ENCODE results near the gene ODAD3. TPM values are rescaled to one million over a fixed set of nuclear protein-coding genes. Genes with fewer than 3 reads are reported as not detected.

Gene ODAD3
- total RNA-seq, 2 experiments from 2014 or later: not detected

DNA sequence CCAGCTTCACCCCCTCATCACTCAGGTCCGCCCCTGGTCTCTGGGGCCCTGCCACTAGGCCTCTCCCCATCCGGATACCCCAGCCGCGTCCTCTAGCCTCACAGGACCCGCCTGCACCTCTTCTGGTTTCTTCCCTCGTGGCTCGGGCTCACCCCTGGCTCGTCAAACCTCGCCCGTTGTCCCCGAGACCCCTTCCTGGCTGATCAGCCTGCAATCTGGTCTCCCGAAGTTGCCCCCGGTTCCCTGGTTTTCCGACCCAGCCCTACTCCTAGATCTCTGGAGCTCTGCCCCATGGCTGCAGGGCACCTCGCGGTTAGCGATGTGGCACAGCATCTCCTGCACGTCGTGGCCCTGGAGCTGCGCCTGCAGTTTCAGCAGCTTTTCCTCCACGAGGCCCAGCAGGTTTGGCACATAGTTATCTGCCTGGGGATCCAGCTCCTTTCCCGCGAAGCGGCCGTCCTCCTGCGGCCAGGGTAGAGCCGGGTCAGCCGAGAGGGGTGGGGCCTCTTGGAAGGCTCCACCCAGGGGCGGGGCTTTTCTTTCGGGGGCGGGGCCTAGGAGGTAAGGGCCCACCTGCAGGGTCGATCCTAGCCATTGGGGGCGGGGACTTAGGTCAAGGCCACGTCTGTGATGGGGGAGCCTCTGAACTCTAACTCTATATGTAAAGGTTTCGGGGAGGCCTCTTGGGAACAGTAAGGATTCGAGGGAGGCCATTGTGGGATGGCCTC is 13.4 kb downstream of the ODAD3 start:
- DNase-seq: peak in 9 of 14 experiments; percentile 16 to 66 (median 31)
- ChIA-PET POLR2A (interaction anchor here (1.0 to 3.0 kb wide), 6 partner anchors 13 to 61 kb away, joined by 3 to 19 read pairs (median 11); partner anchors contain the start of genes EPOR, ODAD3, PRKCSH and SWSAP1), CTCF (interaction anchor here (2.0 to 2.4 kb wide), 2 partner anchors 14 to 40 kb away, joined by 12 to 20 read pairs; partner anchors contain the start of genes ODAD3 and PRKCSH)
- Histone ChIP-seq H3K9me3 (ENCODE audit: control insufficient read depth in 1 of 2, insufficient read depth in 1 of 2, low read length in 2 of 2) (peaks cover 0 to 36% of the 10 kb centered on the region in 2 experiments), H3K36me3 (ENCODE audit: insufficient read depth, low read length) (no peaks in the 10 kb centered on the region), H3K27ac (ENCODE audit: low read depth in 1 of 2, low read length in 2 of 2) (no peak overlapping the region), H3K4me3 (ENCODE audit: low read length) (peak overlapping the region; percentile 37), H3K27me3 (ENCODE audit: control insufficient read depth in 1 of 2, insufficient read depth in 2 of 2, low read length in 2 of 2) (peaks cover 51 to 57% of the 10 kb centered on the region in 2 experiments), H3K4me1 (ENCODE audit: insufficient read depth, low read length) (peaks cover 52% of the 10 kb centered on the region)
- Mint-ChIP-seq H3K36me3 (ENCODE audit: low read depth) (no peaks in the 10 kb centered on the region), H3K4me1 (ENCODE audit: low read depth) (peaks cover 43% of the 10 kb centered on the region), H3K9me3 (no peaks in the 10 kb centered on the region), H3K4me3 (peak overlapping the region; percentile 51), H3K27me3 (peaks cover 70% of the 10 kb centered on the region), H3K27ac (no peak overlapping the region)
- peak; percentile 44 for ATAC-seq (ENCODE audit: poor library complexity)
- intact Hi-C loops (cut with DNase I, micrococcal nuclease): loop anchor here in 1 of 2 experiments (2.0 kb wide), 1 partner anchor 41 kb away; no protein-coding TSS in a partner anchor
- TF ChIP-seq, protein P1, sequence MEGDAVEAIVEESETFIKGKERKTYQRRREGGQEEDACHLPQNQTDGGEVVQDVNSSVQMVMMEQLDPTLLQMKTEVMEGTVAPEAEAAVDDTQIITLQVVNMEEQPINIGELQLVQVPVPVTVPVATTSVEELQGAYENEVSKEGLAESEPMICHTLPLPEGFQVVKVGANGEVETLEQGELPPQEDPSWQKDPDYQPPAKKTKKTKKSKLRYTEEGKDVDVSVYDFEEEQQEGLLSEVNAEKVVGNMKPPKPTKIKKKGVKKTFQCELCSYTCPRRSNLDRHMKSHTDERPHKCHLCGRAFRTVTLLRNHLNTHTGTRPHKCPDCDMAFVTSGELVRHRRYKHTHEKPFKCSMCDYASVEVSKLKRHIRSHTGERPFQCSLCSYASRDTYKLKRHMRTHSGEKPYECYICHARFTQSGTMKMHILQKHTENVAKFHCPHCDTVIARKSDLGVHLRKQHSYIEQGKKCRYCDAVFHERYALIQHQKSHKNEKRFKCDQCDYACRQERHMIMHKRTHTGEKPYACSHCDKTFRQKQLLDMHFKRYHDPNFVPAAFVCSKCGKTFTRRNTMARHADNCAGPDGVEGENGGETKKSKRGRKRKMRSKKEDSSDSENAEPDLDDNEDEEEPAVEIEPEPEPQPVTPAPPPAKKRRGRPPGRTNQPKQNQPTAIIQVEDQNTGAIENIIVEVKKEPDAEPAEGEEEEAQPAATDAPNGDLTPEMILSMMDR (IDR thresholded peaks at IDR 0.05): no peak

DNA sequence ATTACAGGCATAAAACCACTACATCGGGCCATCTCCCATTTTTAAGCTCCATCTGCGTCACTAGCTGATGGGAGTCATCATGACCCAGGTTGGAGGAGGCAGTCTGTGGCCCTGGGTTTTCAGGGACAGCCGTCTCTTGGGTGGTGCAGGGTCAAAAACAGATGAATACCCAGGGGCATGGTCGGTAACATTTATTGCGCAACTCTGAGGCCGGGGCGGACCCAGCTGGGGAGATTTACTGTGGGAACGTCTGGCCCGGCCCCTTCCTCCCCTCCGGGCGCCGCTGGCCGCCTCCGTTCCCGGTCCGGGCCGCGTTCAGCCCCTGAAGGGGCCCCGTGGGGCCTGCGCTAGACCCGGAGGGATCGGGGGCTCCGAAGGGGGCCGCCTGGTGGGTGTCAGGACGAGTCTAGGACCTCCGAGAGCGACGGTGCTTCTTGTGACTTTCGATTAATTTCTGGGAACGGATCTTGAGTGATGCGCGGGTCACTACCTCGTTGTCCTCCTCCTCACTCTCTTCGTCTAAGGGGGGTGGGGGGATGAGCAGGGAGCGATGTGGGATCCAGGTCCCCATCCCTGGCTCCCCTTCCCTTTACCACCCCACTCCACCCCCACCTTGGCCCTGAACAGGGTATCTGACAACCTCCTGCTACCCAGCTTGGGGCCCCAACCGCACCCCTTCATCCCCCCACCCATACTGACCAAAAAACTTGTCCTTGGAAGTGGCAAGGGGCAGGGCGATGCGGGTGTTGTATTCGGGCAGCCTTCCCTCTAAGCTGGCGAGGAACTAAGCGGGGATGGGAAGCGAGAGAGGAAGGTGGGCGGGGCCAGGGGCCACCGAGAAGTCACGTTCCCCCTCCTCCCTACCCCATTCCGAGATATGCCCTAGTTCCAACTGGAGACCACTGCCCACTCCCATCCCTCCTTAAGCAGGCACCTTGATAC is 14.2 kb downstream of the ODAD3 start:
- peaks cover 52% of the 10 kb centered on the region for H3K4me1 ChIP-seq (ENCODE audit: insufficient read depth, low read length)
- no peaks in the 10 kb centered on the region for H3K36me3 ChIP-seq (ENCODE audit: insufficient read depth, low read length)
- H3K4me1 Mint-ChIP-seq (ENCODE audit: low read depth): peaks cover 43% of the 10 kb centered on the region
- peak overlapping the region; percentile 74 for H3K4me3 Mint-ChIP-seq
- TF ChIP-seq, protein P1 (IDR thresholded peaks at IDR 0.05): no peak
- ChIA-PET CTCF (interaction anchor here (1.5 to 2.0 kb wide), 3 partner anchors 14 to 40 kb away, joined by 4 to 20 read pairs (median 5); partner anchors contain the start of genes ODAD3 and PRKCSH), POLR2A (interaction anchor here (0.6 to 3.0 kb wide), 8 partner anchors 14 to 62 kb away, joined by 3 to 19 read pairs (median 4); partner anchors contain the start of genes EPOR, ODAD3, PRKCSH and SWSAP1)
- no peaks in the 10 kb centered on the region for H3K36me3 Mint-ChIP-seq (ENCODE audit: low read depth)
- peak overlapping the region; percentile 37 for H3K4me3 ChIP-seq (ENCODE audit: low read length)
- intact Hi-C loops (cut with DNase I, micrococcal nuclease): no loop called here
- peaks cover 51 to 57% of the 10 kb centered on the region in 2 experiments for H3K27me3 ChIP-seq (ENCODE audit: control insufficient read depth in 1 of 2, insufficient read depth in 2 of 2, low read length in 2 of 2)
- H3K27ac ChIP-seq (ENCODE audit: low read depth in 1 of 2, low read length in 2 of 2): no peak overlapping the region
- DNase-seq: peak in 3 of 14 experiments; percentile 34 to 43 (median 43)
- H3K27ac Mint-ChIP-seq: no peak overlapping the region
- H3K9me3 Mint-ChIP-seq: no peaks in the 10 kb centered on the region
- ATAC-seq (ENCODE audit: poor library complexity): peak; percentile 12
- peaks cover 74% of the 10 kb centered on the region for H3K27me3 Mint-ChIP-seq
- H3K9me3 ChIP-seq (ENCODE audit: control insufficient read depth in 1 of 2, insufficient read depth in 1 of 2, low read length in 2 of 2): peaks cover 0 to 36% of the 10 kb centered on the region in 2 experiments
